HT-29 (cell line): ENCODE measurements around the gene VAV2. TPM values are rescaled to one million over a fixed set of nuclear protein-coding genes. Genes with fewer than 3 reads are reported as not detected.

Experiments used
- DNase-seq: peaks from one replicate; pipeline ENCODE4 v3.0.0-alpha.2; 2015; ENCODE audit warnings: low spot score
- total RNA-seq: library from RNA; depleted of rRNA; stranded (reverse); fragments of >200 nt; shearing (Covaris generic); gene quantifications from 2 replicates; pipeline ENCODE4 v1.2.3, GENCODE V29; 2014; rRNA removed

VAV2 gene
- total RNA-seq = 19.6 and 20.3 TPM in 2 replicates

- DNase-seq = peak; percentile 49
These were observed at the start of gene VAV2 for GRCh38 chr9:133991964-133992779. Gene VAV2, minus strand, starts transcription at chr9:133992324. Its CDS starts 46 bp downstream, at chr9:133992278.

- DNase-seq = no peak
These were observed 49.5 kb upstream of the VAV2 start for GRCh38 chr9:134041649-134041962.

- no peak for DNase-seq
These were observed 48.9 kb upstream of the VAV2 start for GRCh38 chr9:134040781-134041648.

- no peak for DNase-seq
These were observed 48.0 kb upstream of the VAV2 start for GRCh38 chr9:134040176-134040565.

- DNase-seq = no peak
These were observed 47.5 kb upstream of the VAV2 start for GRCh38 chr9:134039386-134040175.

GRCh38 chr9:134037641-134038040 is 45.5 kb upstream of the VAV2 start:
- DNase-seq = no peak

GRCh38 chr9:134036130-134036529 is 44.0 kb upstream of the VAV2 start:
- DNase-seq = no peak

GRCh38 chr9:134035041-134036039 is 43.2 kb upstream of the VAV2 start:
- no peak for DNase-seq

GRCh38 chr9:134034215-134035040 is 42.3 kb upstream of the VAV2 start:
- no peak for DNase-seq

- no peak for DNase-seq
These were observed 41.5 kb upstream of the VAV2 start for GRCh38 chr9:134033516-134034214.

- DNase-seq = no peak
These were observed 40.5 kb upstream of the VAV2 start for GRCh38 chr9:134032456-134033222.

GRCh38 chr9:134031783-134032182 is 39.7 kb upstream of the VAV2 start:
- DNase-seq = no peak

GRCh38 chr9:134030821-134031470 is 38.8 kb upstream of the VAV2 start:
- DNase-seq = no peak

GRCh38 chr9:134029248-134030226 is 37.4 kb upstream of the VAV2 start:
- no peak for DNase-seq

- DNase-seq = no peak
These were observed 36.6 kb upstream of the VAV2 start for GRCh38 chr9:134028575-134029247.

- DNase-seq = no peak
These were observed 36.0 kb upstream of the VAV2 start for GRCh38 chr9:134028076-134028475.
